GM19328 (cell line): ENCODE measurements around the gene MCM8.

Experiments
- ATAC-seq: cut with Tn5 transposase; IDR thresholded peaks from one replicate; pipeline ENCODE4 v1.9.1; 2021; ENCODE audit warnings: mild to moderate bottlenecking, moderate library complexity; ENCODE audit not compliant: unreplicated experiment

Gene MCM8

DNA sequence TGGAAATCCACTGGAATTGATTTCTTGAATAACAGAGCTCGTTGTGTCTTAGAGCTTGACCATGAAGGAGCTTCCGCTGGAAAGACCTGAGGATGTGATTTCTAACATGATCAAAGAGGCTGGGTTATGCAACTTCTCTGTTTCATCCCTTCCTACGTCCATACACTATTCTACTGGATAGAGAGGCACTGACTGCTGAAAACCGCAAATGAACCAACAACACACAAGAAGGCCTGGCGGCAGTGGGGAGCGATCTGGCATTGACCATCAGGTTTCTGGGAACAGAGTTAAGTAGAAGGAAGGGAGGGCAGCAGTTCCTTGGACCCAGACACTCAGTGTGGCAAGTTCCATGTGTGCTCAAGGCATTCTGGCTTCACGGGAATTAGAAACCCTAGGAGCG, 90.1 kb downstream of the MCM8 start:
- ATAC-seq, result no peak

DNA sequence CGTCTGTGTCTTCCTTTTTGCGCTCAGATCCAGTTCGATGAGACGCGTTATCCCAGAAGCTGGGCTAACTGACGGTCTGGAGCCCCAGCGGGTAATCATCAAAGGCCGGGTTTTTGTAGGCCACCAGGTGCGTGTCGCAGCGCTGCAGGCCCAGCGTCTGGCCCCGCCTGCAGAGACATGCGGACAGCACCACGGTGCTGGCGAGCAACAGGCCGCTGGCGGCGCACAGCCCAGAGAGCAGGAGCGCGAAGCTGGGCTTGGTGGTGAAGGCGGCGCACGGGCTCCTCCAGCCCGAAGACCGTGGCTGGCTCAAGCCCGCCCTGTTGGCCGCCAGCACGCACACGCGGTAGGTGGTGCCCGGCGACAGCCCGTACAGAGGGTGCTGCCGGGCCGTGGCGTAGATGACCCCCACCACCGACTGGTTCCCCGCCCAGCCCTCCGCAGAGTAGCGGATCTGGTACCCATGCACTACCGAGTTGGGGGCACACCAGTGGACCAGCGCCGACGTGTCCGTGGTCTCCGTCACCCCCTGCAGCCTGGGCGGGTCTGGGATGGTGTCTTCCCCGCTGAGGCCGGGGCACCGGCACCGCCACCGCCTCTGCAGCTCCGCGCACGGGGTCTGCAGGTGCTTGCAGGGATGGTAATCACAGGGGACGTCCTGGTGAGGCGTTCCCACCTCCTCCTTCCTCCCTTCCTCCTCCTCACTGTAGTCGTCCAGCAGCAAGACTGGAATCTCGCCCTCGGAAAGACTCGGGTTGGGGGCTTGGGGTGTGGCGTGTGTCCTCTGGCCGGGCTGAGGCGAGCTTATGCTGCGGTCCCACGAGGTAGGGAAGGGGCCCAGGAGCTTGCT, 90.7 kb downstream of the MCM8 start:
- ATAC-seq, result no peak

DNA sequence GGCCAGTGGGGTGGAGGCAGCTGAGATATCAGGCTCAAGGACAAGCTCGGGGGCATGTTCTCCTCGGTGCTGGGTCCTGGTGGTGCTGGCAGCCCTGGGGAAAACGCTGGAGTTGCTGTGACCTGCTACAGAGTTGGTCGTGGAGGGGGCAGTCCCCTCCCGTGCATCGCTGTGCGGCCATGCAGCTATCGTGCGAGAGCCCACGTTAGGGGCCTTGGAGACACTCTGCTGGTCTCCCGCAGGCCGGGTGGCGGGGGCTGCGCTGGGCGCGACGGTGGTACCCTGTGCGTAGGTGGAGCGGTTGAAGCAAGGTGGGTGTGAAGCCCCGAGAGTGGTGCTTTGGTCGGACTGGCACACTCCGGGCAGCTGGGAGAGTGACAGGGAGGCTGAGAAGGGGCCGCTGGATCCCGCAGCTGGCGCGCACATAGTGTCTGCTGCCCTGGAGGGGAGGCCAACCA, 91.4 kb downstream of the MCM8 start:
- no peak for ATAC-seq

DNA sequence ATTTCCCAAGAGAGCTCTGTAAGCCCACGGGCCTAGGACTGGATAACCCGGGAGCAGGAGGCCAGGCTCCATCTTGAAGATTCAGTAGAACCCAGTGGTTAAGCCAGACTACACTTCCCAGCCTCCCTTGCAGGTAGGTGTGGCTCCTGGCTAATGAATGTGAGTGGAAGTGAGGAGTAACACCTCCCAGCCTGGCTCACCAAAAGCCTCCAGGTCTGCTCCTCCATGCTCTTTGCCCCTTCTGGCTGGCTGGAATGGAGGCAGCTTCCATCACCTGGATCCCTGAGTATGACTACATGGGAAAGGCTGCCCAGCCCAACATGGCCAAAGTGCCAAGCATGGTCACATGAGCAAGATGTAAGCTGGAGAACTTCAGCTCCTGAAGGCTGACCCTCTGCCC, 93.7 kb downstream of the MCM8 start:
- no peak for ATAC-seq

DNA sequence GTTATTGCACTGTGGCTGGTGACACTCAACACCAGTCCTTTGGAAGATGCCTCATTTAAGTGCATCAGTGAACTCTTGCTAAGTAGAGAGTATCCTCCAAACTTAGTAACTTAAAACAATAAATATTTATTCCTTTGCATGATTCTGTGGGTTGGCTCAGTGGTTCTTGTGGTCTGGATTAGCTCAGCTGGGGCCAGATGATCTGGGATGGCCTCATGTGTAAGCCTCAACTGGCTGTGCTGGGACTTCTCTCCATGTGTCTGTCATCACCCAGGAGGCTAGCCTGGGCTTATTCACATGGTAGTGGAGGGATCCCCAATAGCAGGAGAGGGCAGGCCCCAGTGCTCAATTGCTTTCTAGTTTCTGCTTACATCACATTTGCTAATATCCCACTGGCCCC, 95.1 kb downstream of the MCM8 start:
- ATAC-seq, result no peak

DNA sequence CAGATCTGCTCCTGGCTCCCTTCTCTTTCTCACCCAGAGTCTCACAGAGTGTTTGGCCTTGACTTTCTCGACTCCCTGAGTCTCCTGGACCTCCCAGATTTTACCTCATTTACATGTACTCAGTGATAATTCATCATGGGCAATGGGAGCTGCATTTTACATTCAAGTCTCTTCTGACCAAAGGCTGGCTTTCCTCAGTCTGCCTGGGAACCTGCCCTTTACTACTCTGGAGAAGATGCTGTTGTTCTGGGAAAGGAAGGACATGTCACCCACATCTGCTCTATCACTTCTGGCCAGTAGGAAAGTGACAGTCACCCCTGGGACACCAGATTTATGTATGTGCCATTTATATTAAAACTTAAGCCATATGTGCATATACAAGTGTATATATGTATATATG, 96.0 kb downstream of the MCM8 start:
- no peak for ATAC-seq

DNA sequence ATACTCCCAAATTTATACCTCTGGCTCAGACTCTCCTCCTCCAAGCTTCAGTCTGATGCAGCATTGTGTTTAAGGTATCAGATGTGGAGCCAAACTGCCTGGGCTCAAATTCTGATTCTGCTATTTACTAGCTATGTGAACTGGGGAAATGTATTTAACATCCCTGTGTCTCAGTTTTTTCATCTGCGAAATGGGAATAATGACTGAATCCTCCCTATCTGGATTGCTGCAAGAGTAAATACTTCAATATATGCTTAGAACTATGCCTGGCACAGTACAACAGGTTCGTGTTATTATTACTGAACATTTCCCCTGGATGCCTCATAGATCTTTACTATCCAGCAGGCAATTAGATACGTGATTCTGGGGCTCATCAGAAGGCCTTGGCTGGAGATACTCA, 97.9 kb downstream of the MCM8 start:
- ATAC-seq, result no peak
